ENCODE data around the gene NSRP1. TPM values are rescaled to one million over a fixed set of nuclear protein-coding genes. Genes with fewer than 3 reads are reported as not detected.

Gene NSRP1
- total RNA-seq, 4 donors from 2014 or later = 18.7 to 33.5 (median 22.8) TPM

GRCh38 chr17:30176855-30177254, 60.2 kb downstream of the NSRP1 start:
- H3K36me3 ChIP-seq = peaks cover 69% of the 10 kb centered on the region
- WGBS = 94% methylated on average over 5 of the region's 5 CpGs
- no peaks in the 10 kb centered on the region for H3K9me3 ChIP-seq
- H3K4me1 ChIP-seq = peaks cover 3% of the 10 kb centered on the region
- no peak for TF ChIP-seq CTCF (IDR thresholded peaks at IDR 0.05)
- H3K27ac ChIP-seq = no peak overlapping the region
- H3K27me3 ChIP-seq = no peaks in the 10 kb centered on the region
- no peak overlapping the region for H3K4me3 ChIP-seq
- no peak for DNase-seq (ENCODE audit: low spot score in 2 of 2)

DNA sequence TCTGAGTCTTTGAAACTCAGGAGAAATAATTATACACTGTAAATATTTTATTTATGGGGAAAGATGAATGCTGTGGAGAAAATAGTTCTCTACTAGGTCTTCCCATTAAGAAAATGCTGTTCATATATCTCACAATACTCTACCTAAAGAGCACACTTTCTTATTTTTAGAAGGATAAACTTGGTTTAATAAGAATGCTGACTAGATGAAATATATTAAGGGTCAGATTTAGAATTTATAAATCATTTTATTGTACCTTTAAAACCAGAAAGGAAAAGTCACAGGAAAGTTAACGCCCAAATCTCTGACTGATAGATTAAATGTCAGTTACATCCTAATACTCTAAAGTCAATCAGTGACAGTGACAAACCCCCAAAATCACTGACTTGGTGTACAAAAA, 70.1 kb downstream of the NSRP1 start:
- WGBS = 84% methylated on average over 1 of the region's 1 CpG
- H3K27ac ChIP-seq = no peak overlapping the region
- H3K27me3 ChIP-seq = no peaks in the 10 kb centered on the region
- no peak for DNase-seq (ENCODE audit: low spot score in 2 of 2)
- TF ChIP-seq POLR2AphosphoS5 (IDR thresholded peaks at IDR 0.05) (no peak), POLR2A (IDR thresholded peaks at IDR 0.05) (no peak), CTCF (IDR thresholded peaks at IDR 0.05) (no peak), EP300 (IDR thresholded peaks at IDR 0.05) (no peak)
- H3K9me3 ChIP-seq = no peaks in the 10 kb centered on the region
- peaks cover 43% of the 10 kb centered on the region for H3K36me3 ChIP-seq
- no peak overlapping the region for H3K4me3 ChIP-seq
- H3K4me1 ChIP-seq = no peaks in the 10 kb centered on the region

DNA sequence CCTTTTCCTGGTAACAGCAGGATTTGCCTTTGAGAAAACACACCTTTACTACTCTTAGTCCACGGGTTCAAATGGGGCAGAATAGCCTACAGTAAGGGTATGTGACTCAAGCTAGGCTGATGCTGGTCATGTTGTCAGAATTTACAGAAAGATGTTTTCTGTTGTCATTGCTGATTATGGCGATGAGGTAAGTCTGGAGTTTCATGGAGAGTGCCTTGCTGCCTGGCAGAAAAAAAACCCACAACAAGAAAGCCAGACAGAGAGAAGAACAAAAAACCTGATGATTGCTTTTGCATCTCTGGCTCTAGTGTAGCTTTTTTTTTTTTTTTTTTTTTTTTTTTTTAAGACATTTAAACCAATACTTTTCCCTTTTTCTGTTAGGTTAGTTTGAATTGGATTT, 71.0 kb downstream of the NSRP1 start:
- peaks cover 35% of the 10 kb centered on the region for H3K36me3 ChIP-seq
- H3K9me3 ChIP-seq = no peaks in the 10 kb centered on the region
- DNase-seq (ENCODE audit: low spot score in 2 of 2) = no peak
- WGBS = 81% methylated on average over 2 of the region's 2 CpGs
- no peak for TF ChIP-seq CTCF (IDR thresholded peaks at IDR 0.05)
- TF ChIP-seq POLR2A (IDR thresholded peaks at IDR 0.05) = no peak
- TF ChIP-seq POLR2AphosphoS5 (IDR thresholded peaks at IDR 0.05) = no peak
- no peak for TF ChIP-seq EP300 (IDR thresholded peaks at IDR 0.05)
- no peak overlapping the region for H3K27ac ChIP-seq
- no peaks in the 10 kb centered on the region for H3K4me1 ChIP-seq
- H3K4me3 ChIP-seq = no peak overlapping the region
- no peaks in the 10 kb centered on the region for H3K27me3 ChIP-seq

- H3K9me3 ChIP-seq = no peaks in the 10 kb centered on the region
- H3K4me1 ChIP-seq = no peaks in the 10 kb centered on the region
- no peak overlapping the region for H3K27ac ChIP-seq
- H3K27me3 ChIP-seq = no peaks in the 10 kb centered on the region
- WGBS = 95% methylated on average over 5 of the region's 5 CpGs
- no peak for DNase-seq (ENCODE audit: low spot score in 2 of 2)
- no peak overlapping the region for H3K4me3 ChIP-seq
- peaks cover 27% of the 10 kb centered on the region for H3K36me3 ChIP-seq
- TF ChIP-seq EP300 (IDR thresholded peaks at IDR 0.05) (no peak), POLR2AphosphoS5 (IDR thresholded peaks at IDR 0.05) (no peak), POLR2A (IDR thresholded peaks at IDR 0.05) (no peak), CTCF (IDR thresholded peaks at IDR 0.05) (no peak)
Measured at GRCh38 chr17:30188211-30188939, 71.8 kb downstream of the NSRP1 start.

DNA sequence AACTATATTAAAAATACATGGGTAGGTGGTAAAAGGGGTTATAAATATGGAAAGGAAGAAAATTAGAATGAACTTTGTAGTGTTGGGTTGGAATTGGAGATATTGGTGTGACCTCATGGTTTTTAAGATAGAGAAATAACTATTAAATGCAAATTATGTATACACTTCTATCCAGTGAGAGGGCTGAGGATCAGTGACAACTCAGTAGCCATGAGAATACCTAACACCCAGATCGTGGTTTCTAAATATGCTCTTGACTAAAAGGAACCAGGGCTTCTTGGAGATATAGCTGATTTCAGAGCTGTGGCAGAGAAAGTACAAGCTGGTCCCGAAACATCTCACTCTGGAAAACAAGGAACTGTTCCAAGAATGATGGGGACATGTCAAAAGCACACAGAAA, 74.5 kb downstream of the NSRP1 start:
- Histone ChIP-seq H3K27ac (no peak overlapping the region), H3K4me1 (no peaks in the 10 kb centered on the region), H3K36me3 (peaks cover under 1% of the 10 kb centered on the region), H3K9me3 (no peaks in the 10 kb centered on the region), H3K27me3 (no peaks in the 10 kb centered on the region), H3K4me3 (no peak overlapping the region)
- TF ChIP-seq POLR2AphosphoS5 (IDR thresholded peaks at IDR 0.05) = no peak
- TF ChIP-seq CTCF (IDR thresholded peaks at IDR 0.05) = no peak
- TF ChIP-seq EP300 (IDR thresholded peaks at IDR 0.05) = no peak
- TF ChIP-seq POLR2A (IDR thresholded peaks at IDR 0.05) = no peak
- DNase-seq (ENCODE audit: low spot score in 2 of 2) = no peak
- WGBS = 72% methylated on average over 2 of the region's 2 CpGs
